ENCODE results near the gene HOXB1. TPM values are rescaled to one million over a fixed set of nuclear protein-coding genes. Genes with fewer than 3 reads are reported as not detected.

The HOXB1 gene
- total and polyA plus RNA-seq, 2 experiments from 2014 or later, result not detected

- H4K20me1 ChIP-seq (replicated peaks; ENCODE audit: insufficient read depth), result no peaks in the 10 kb centered on the region
- no peaks in the 10 kb centered on the region for H3F3A ChIP-seq (replicated peaks; ENCODE audit: low read depth)
- ATAC-seq (no peak), DNase-seq (ENCODE audit: low spot score) (no peak)
- H3K4me2 ChIP-seq, result no peak overlapping the region
- no peak overlapping the region for H3K4me3 ChIP-seq
- Mint-ChIP-seq H3K27ac (no peak overlapping the region), H3K27me3 (ENCODE audit: insufficient read depth, low read depth, poor library complexity) (peaks cover 32% of the 10 kb centered on the region), H3K36me3 (ENCODE audit: low read depth) (no peaks in the 10 kb centered on the region), H3K9me3 (no peaks in the 10 kb centered on the region), H3K4me1 (peaks cover 26% of the 10 kb centered on the region), H3K4me3 (no peak overlapping the region)
- no peaks in the 10 kb centered on the region for H3K36me3 ChIP-seq (ENCODE audit: insufficient read depth)
- peaks cover 20% of the 10 kb centered on the region; the same call in 1 of the 2 replicates for H3K4me1 ChIP-seq (ENCODE audit: insufficient read depth)
- H3K79me2 ChIP-seq (replicated peaks; ENCODE audit: insufficient read depth), result no peaks in the 10 kb centered on the region
- H3K27ac ChIP-seq (ENCODE audit: low read depth), result no peak overlapping the region
- TF ChIP-seq REST (IDR thresholded peaks at IDR 0.05; ENCODE audit: unreplicated experiment), result no peak
- TF ChIP-seq ZNF114 (CRISPR knock-in tag; IDR thresholded peaks at IDR 0.05), result no peak
- TF ChIP-seq EZH2 (IDR thresholded peaks at IDR 0.05; ENCODE audit: low read depth, unreplicated experiment), result no peak
- no peak for TF ChIP-seq ZNF331 (CRISPR knock-in tag; IDR thresholded peaks at IDR 0.05; ENCODE audit: low read depth)
- no peak for TF ChIP-seq CREB1 (CRISPR knock-in tag; IDR thresholded peaks at IDR 0.05; ENCODE audit: low read depth)
- no peaks in the 10 kb centered on the region for H3K9me2 ChIP-seq (ENCODE audit: insufficient read depth)
- no peak overlapping the region for H2AFZ ChIP-seq
- H3K27me3 ChIP-seq (ENCODE audit: insufficient read depth), result peaks cover 40% of the 10 kb centered on the region
Measured at GRCh38 chr17:48504953-48505352, 25.9 kb downstream of the HOXB1 start.

GRCh38 chr17:48503747-48504146 is 27.1 kb downstream of the HOXB1 start:
- no peak overlapping the region for H2AFZ ChIP-seq
- H3K4me3 ChIP-seq, result no peak overlapping the region
- H3K27me3 ChIP-seq (ENCODE audit: insufficient read depth), result peaks cover 53% of the 10 kb centered on the region
- no peaks in the 10 kb centered on the region for H4K20me1 ChIP-seq (replicated peaks; ENCODE audit: insufficient read depth)
- no peaks in the 10 kb centered on the region for H3K9me3 Mint-ChIP-seq
- H3K27me3 Mint-ChIP-seq (ENCODE audit: insufficient read depth, low read depth, poor library complexity), result peaks cover 28% of the 10 kb centered on the region
- no peaks in the 10 kb centered on the region for H3K79me2 ChIP-seq (replicated peaks; ENCODE audit: insufficient read depth)
- H3K9me2 ChIP-seq (ENCODE audit: insufficient read depth), result no peaks in the 10 kb centered on the region
- ATAC-seq, result peak; percentile 18; the same call in 2 of the 3 replicates
- no peak overlapping the region for H3K27ac Mint-ChIP-seq
- H3K4me1 ChIP-seq (ENCODE audit: insufficient read depth), result peaks cover 20% of the 10 kb centered on the region; the same call in 1 of the 2 replicates
- H3K4me2 ChIP-seq, result 0 out of 2 replicates have a peak overlapping the region, but pooled peaks have one; percentile 27
- H3F3A ChIP-seq (replicated peaks; ENCODE audit: low read depth), result no peaks in the 10 kb centered on the region
- no peaks in the 10 kb centered on the region for H3K36me3 Mint-ChIP-seq (ENCODE audit: low read depth)
- no peaks in the 10 kb centered on the region for H3K36me3 ChIP-seq (ENCODE audit: insufficient read depth)
- peaks cover 26% of the 10 kb centered on the region for H3K4me1 Mint-ChIP-seq
- H3K4me3 Mint-ChIP-seq, result no peak overlapping the region
- no peak overlapping the region for H3K27ac ChIP-seq (ENCODE audit: low read depth)
- DNase-seq (ENCODE audit: low spot score), result no peak
- TF ChIP-seq POLR2AphosphoS5 (IDR thresholded peaks at IDR 0.05; ENCODE audit: low read depth) (no peak), STAT1 (IDR thresholded peaks at IDR 0.05; ENCODE audit: unreplicated experiment) (no peak), EZH2phosphoT487 (IDR thresholded peaks at IDR 0.05; ENCODE audit: unreplicated experiment) (no peak), ZNF114 (CRISPR knock-in tag; IDR thresholded peaks at IDR 0.05) (no peak), NANOG (IDR thresholded peaks at IDR 0.05; ENCODE audit: borderline replicate concordance) (no peak), ZNF462 (CRISPR knock-in tag; IDR thresholded peaks at IDR 0.05) (no peak)
- TF ChIP-seq, protein P1, sequence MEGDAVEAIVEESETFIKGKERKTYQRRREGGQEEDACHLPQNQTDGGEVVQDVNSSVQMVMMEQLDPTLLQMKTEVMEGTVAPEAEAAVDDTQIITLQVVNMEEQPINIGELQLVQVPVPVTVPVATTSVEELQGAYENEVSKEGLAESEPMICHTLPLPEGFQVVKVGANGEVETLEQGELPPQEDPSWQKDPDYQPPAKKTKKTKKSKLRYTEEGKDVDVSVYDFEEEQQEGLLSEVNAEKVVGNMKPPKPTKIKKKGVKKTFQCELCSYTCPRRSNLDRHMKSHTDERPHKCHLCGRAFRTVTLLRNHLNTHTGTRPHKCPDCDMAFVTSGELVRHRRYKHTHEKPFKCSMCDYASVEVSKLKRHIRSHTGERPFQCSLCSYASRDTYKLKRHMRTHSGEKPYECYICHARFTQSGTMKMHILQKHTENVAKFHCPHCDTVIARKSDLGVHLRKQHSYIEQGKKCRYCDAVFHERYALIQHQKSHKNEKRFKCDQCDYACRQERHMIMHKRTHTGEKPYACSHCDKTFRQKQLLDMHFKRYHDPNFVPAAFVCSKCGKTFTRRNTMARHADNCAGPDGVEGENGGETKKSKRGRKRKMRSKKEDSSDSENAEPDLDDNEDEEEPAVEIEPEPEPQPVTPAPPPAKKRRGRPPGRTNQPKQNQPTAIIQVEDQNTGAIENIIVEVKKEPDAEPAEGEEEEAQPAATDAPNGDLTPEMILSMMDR (conservative IDR thresholded peaks at IDR 0.05; ENCODE audit: low read depth in 2 of 2), result no peak

Data from GM23338 (cell line).